ENCODE data around the gene CLDN5. TPM values are rescaled to one million over a fixed set of nuclear protein-coding genes. Genes with fewer than 3 reads are reported as not detected.
"Not testable (repeated sequence)": the region's sequence is repeated elsewhere in the genome, so short reads cannot be mapped to it uniquely, and the experiment has no call there.

Gene CLDN5
- polyA plus RNA-seq, 1 donor from 2014 or later = 0.66 TPM

DNA sequence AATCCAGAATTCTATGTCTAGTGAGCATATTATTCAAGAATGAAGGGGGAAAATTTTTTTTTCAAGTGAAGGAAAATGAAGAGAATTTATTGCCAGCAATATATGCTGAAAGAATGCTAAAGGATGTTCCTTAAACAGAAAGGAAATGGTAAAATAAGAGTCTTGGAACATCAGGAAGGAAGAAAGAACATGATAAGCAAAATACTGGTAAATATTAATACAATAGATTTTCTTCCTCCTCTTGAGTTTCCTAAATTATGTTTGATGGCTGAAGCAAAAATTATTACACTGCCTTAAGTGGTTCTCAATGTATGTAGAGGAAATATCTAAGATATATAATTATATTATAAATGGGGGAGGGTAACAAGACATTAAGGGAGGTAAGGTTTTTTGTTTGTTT is 9.6 kb upstream of the CLDN5 start:
- Histone ChIP-seq H3K9ac (ENCODE audit: low read length) (no peak overlapping the region), H3F3A (ENCODE audit: insufficient read depth, low read length, poor library complexity, severe bottlenecking) (no peaks in the 10 kb centered on the region), H3K36me3 (ENCODE audit: insufficient read depth, low read length) (no peaks in the 10 kb centered on the region), H3K4me2 (ENCODE audit: low read length) (no peak overlapping the region), H3K4me3 (ENCODE audit: low read length) (no peak overlapping the region), H3K27ac (ENCODE audit: low read length) (no peak overlapping the region), H4K20me1 (ENCODE audit: insufficient read depth) (no peaks in the 10 kb centered on the region), H3K27me3 (ENCODE audit: insufficient read depth, low read depth, low read length) (no peaks in the 10 kb centered on the region), H2AFZ (ENCODE audit: low read depth, low read length) (no peak overlapping the region), H3K9me3 (ENCODE audit: low read length) (no peaks in the 10 kb centered on the region), H3K9me2 (ENCODE audit: insufficient read depth, low read length) (no peaks in the 10 kb centered on the region), H3K79me2 (replicated peaks; ENCODE audit: insufficient read depth, low read length) (no peaks in the 10 kb centered on the region)
- no peak for TF ChIP-seq RAD21 (conservative IDR thresholded peaks at IDR 0.05)
- no peak for TF ChIP-seq MXI1 (conservative IDR thresholded peaks at IDR 0.05; ENCODE audit: poor library complexity, severe bottlenecking)
- TF ChIP-seq, protein P1, sequence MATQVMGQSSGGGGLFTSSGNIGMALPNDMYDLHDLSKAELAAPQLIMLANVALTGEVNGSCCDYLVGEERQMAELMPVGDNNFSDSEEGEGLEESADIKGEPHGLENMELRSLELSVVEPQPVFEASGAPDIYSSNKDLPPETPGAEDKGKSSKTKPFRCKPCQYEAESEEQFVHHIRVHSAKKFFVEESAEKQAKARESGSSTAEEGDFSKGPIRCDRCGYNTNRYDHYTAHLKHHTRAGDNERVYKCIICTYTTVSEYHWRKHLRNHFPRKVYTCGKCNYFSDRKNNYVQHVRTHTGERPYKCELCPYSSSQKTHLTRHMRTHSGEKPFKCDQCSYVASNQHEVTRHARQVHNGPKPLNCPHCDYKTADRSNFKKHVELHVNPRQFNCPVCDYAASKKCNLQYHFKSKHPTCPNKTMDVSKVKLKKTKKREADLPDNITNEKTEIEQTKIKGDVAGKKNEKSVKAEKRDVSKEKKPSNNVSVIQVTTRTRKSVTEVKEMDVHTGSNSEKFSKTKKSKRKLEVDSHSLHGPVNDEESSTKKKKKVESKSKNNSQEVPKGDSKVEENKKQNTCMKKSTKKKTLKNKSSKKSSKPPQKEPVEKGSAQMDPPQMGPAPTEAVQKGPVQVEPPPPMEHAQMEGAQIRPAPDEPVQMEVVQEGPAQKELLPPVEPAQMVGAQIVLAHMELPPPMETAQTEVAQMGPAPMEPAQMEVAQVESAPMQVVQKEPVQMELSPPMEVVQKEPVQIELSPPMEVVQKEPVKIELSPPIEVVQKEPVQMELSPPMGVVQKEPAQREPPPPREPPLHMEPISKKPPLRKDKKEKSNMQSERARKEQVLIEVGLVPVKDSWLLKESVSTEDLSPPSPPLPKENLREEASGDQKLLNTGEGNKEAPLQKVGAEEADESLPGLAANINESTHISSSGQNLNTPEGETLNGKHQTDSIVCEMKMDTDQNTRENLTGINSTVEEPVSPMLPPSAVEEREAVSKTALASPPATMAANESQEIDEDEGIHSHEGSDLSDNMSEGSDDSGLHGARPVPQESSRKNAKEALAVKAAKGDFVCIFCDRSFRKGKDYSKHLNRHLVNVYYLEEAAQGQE (IDR thresholded peaks at IDR 0.05; ENCODE audit: borderline replicate concordance) = no peak
- TF ChIP-seq POLR2AphosphoS5 (IDR thresholded peaks at IDR 0.05) = no peak
- TF ChIP-seq, protein P2, sequence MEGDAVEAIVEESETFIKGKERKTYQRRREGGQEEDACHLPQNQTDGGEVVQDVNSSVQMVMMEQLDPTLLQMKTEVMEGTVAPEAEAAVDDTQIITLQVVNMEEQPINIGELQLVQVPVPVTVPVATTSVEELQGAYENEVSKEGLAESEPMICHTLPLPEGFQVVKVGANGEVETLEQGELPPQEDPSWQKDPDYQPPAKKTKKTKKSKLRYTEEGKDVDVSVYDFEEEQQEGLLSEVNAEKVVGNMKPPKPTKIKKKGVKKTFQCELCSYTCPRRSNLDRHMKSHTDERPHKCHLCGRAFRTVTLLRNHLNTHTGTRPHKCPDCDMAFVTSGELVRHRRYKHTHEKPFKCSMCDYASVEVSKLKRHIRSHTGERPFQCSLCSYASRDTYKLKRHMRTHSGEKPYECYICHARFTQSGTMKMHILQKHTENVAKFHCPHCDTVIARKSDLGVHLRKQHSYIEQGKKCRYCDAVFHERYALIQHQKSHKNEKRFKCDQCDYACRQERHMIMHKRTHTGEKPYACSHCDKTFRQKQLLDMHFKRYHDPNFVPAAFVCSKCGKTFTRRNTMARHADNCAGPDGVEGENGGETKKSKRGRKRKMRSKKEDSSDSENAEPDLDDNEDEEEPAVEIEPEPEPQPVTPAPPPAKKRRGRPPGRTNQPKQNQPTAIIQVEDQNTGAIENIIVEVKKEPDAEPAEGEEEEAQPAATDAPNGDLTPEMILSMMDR (IDR thresholded peaks at IDR 0.05; ENCODE audit: poor library complexity, severe bottlenecking) = no peak
- no peak for TF ChIP-seq TAF1 (IDR thresholded peaks at IDR 0.05; ENCODE audit: low read depth)
- TF ChIP-seq SMC3 (conservative IDR thresholded peaks at IDR 0.05; ENCODE audit: poor library complexity) = no peak
- TF ChIP-seq EP300 (conservative IDR thresholded peaks at IDR 0.05; ENCODE audit: poor library complexity, severe bottlenecking) = no peak
- TF ChIP-seq EZH2 (IDR thresholded peaks at IDR 0.05; ENCODE audit: borderline replicate concordance, insufficient read depth, low read length, poor library complexity, severe bottlenecking) = no peak

DNA sequence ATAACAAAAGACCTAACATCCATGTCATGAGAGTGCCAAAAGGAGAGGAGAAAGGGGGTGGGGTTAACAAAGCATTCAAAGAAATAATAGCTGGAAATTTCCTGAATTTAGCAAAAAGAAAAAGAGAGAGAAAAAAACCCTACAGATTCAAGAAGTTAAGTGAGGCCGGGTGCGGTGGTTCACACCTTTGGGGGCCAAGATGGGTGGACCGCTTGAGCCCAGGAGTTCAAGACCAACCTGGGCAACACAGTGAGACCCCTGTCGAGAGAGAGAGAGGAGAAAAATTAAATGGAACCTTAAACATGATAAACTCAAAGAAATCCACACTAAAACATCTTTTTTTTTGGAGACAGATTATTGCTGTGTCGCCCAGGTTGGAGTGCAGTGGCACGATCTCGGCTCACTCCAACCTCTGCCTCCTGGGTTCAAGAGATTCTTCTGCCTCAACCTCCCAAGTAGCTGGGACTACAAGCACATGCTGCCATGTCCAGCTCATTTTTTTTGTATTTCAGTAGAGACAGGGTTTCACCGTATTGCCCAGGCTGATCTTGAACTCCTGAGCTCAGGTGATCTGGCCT is 8.9 kb upstream of the CLDN5 start:
- H3K4me2 ChIP-seq (ENCODE audit: low read length) = no peak overlapping the region
- TF ChIP-seq EP300 (conservative IDR thresholded peaks at IDR 0.05; ENCODE audit: poor library complexity, severe bottlenecking) (no peak), SMC3 (conservative IDR thresholded peaks at IDR 0.05; ENCODE audit: poor library complexity) (no peak), RAD21 (conservative IDR thresholded peaks at IDR 0.05) (no peak), TAF1 (IDR thresholded peaks at IDR 0.05; ENCODE audit: low read depth) (no peak), EZH2 (IDR thresholded peaks at IDR 0.05; ENCODE audit: borderline replicate concordance, insufficient read depth, low read length, poor library complexity, severe bottlenecking) (no peak), POLR2AphosphoS5 (IDR thresholded peaks at IDR 0.05) (no peak), MXI1 (conservative IDR thresholded peaks at IDR 0.05; ENCODE audit: poor library complexity, severe bottlenecking) (no peak)
- TF ChIP-seq, protein P1 (IDR thresholded peaks at IDR 0.05; ENCODE audit: borderline replicate concordance) = no peak
- TF ChIP-seq, protein P2 (IDR thresholded peaks at IDR 0.05; ENCODE audit: poor library complexity, severe bottlenecking) = no peak
- H3K79me2 ChIP-seq (replicated peaks; ENCODE audit: insufficient read depth, low read length) = no peaks in the 10 kb centered on the region
- H3K36me3 ChIP-seq (ENCODE audit: insufficient read depth, low read length) = no peaks in the 10 kb centered on the region
- no peaks in the 10 kb centered on the region for H3F3A ChIP-seq (ENCODE audit: insufficient read depth, low read length, poor library complexity, severe bottlenecking)
- H3K27ac ChIP-seq (ENCODE audit: low read length) = no peak overlapping the region
- no peaks in the 10 kb centered on the region for H3K9me3 ChIP-seq (ENCODE audit: low read length)
- no peak overlapping the region for H3K9ac ChIP-seq (ENCODE audit: low read length)
- H3K27me3 ChIP-seq (ENCODE audit: insufficient read depth, low read depth, low read length) = no peaks in the 10 kb centered on the region
- no peak overlapping the region for H2AFZ ChIP-seq (ENCODE audit: low read depth, low read length)
- H3K9me2 ChIP-seq (ENCODE audit: insufficient read depth, low read length) = no peaks in the 10 kb centered on the region
- H4K20me1 ChIP-seq (ENCODE audit: insufficient read depth) = no peaks in the 10 kb centered on the region
- H3K4me3 ChIP-seq (ENCODE audit: low read length) = no peak overlapping the region

DNA sequence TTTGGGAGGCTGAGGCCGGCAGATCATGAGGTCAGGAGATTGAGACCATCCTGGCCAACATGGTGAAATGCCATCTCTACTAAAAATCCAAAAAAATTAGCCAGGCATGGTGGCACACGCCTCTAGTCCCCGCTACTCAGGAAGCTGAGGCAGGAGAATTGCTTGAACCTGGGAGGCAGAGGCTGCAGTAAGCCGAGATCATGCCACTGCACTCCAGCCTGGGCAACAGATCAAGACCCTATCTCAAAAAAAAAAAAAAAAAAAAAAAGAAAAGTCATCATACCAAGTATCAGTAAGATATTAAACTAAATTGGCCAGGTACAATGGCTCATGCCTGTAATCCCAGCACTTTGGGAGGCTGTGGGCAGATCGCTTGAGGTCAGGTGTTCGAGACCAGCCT is 7.1 kb upstream of the CLDN5 start:
- not testable (repeated sequence) for H3K9me3 ChIP-seq (ENCODE audit: low read length); H3K36me3 ChIP-seq (ENCODE audit: insufficient read depth, low read length); H3K4me2 ChIP-seq (ENCODE audit: low read length); H3K4me3 ChIP-seq (ENCODE audit: low read length); H3K27ac ChIP-seq (ENCODE audit: low read length); H3K9ac ChIP-seq (ENCODE audit: low read length); H3F3A ChIP-seq (ENCODE audit: insufficient read depth, low read length, poor library complexity, severe bottlenecking); H3K79me2 ChIP-seq (replicated peaks; ENCODE audit: insufficient read depth, low read length); H3K9me2 ChIP-seq (ENCODE audit: insufficient read depth, low read length); H4K20me1 ChIP-seq (ENCODE audit: insufficient read depth); H2AFZ ChIP-seq (ENCODE audit: low read depth, low read length); H3K27me3 ChIP-seq (ENCODE audit: insufficient read depth, low read depth, low read length)
